Neural cell (in vitro differentiated cells): ENCODE data around the gene MYOZ2. TPM values are rescaled to one million over a fixed set of nuclear protein-coding genes. Genes with fewer than 3 reads are reported as not detected.

Source experiments
- H2AFZ ChIP-seq: fragments of 200-600, 300-800 bp; sonication (generic), shearing (Covaris generic); 2 replicates; pipeline ENCODE4 v1.6.0; 2014; ENCODE audit warnings: low read depth, mild to moderate bottlenecking, antibody characterized with exemption, low read length, moderate library complexity
- H3F3A ChIP-seq: fragments of 200-600 bp; shearing (Covaris generic); 2 replicates; pipeline ENCODE4 v1.6.1; 2016; ENCODE audit warnings: mild to moderate bottlenecking, moderate library complexity, mixed read lengths, antibody characterized with exemption, low read length; ENCODE audit not compliant: insufficient read depth, poor library complexity, severe bottlenecking
- H3K27ac ChIP-seq: fragments of 200-600, 300-800 bp; sonication (generic), shearing (Covaris generic); 2 replicates; pipeline ENCODE4 v1.5.1; 2014; ENCODE audit warnings: mild to moderate bottlenecking, low read length, moderate library complexity
- H3K27me3 ChIP-seq: fragments of 300-800, 200-600 bp; sonication (generic), shearing (Covaris generic); 2 replicates; pipeline ENCODE4 v1.6.0; 2014; ENCODE audit warnings: mild to moderate bottlenecking, low read depth, low read length, moderate library complexity; ENCODE audit not compliant: insufficient read depth
- H3K36me3 ChIP-seq: fragments of 300-800, 200-600 bp; sonication (generic), shearing (Covaris generic); 2 replicates; pipeline ENCODE4 v1.5.1; 2014; ENCODE audit warnings: mild to moderate bottlenecking, antibody characterized with exemption, low read length, moderate library complexity; ENCODE audit not compliant: insufficient read depth
- H3K4me2 ChIP-seq: fragments of 300-800, 200-600 bp; sonication (generic), shearing (Covaris generic); 2 replicates; pipeline ENCODE4 v1.6.0; 2014; ENCODE audit warnings: mild to moderate bottlenecking, low read length
- H3K4me3 ChIP-seq: fragments of 300-800, 200-600 bp; sonication (generic), shearing (Covaris generic); 2 replicates; pipeline ENCODE4 v1.5.1; 2014; ENCODE audit warnings: mild to moderate bottlenecking, low read length, moderate library complexity
- H3K79me2 ChIP-seq: fragments of 200-600 bp; shearing (Covaris generic); replicated peaks from 2 replicates; pipeline ENCODE4 v1.6.0; 2014; ENCODE audit warnings: mild to moderate bottlenecking, low read length, moderate library complexity; ENCODE audit not compliant: insufficient read depth
- H3K9ac ChIP-seq: fragments of 300-800, 200-600 bp; sonication (generic), shearing (Covaris generic); 2 replicates; pipeline ENCODE4 v1.6.1; 2016; ENCODE audit warnings: mild to moderate bottlenecking, low read length, mixed read lengths
- H3K9me2 ChIP-seq: fragments of 200-600 bp; shearing (Covaris generic); 2 replicates; pipeline ENCODE4 v1.6.1; 2016; ENCODE audit warnings: mild to moderate bottlenecking, low read length, mixed read lengths; ENCODE audit not compliant: insufficient read depth
- H3K9me3 ChIP-seq: fragments of 200-600, 300-800 bp; sonication (generic), shearing (Covaris generic); 2 replicates; pipeline ENCODE4 v1.6.1; 2016; ENCODE audit warnings: mild to moderate bottlenecking, mixed run types, low read length, moderate library complexity, mixed read lengths
- H4K20me1 ChIP-seq: fragments of 200-600 bp; shearing (Covaris generic); 2 replicates; pipeline ENCODE4 v1.6.1; 2016; ENCODE audit warnings: mild to moderate bottlenecking, mixed run types; ENCODE audit not compliant: insufficient read depth
- CTCF ChIP-seq: fragments of 450-650 bp; IDR thresholded peaks from 2 replicates; pipeline ENCODE4 v1.5.1; 2014; ENCODE audit warnings: antibody characterized with exemption, mild to moderate bottlenecking, moderate library complexity; ENCODE audit not compliant: poor library complexity, severe bottlenecking
- EP300 ChIP-seq: fragments of 450-650 bp; conservative IDR thresholded peaks from 2 replicates; pipeline ENCODE4 v1.6.1; 2014; ENCODE audit warnings: antibody characterized with exemption, mild to moderate bottlenecking, moderate library complexity; ENCODE audit not compliant: poor library complexity, severe bottlenecking
- EZH2 ChIP-seq: fragments of 200-600, 300-800 bp; shearing (Covaris generic), sonication (generic); IDR thresholded peaks from 2 replicates; pipeline ENCODE4 v1.6.1; 2014; ENCODE audit warnings: antibody characterized with exemption, low read length, borderline replicate concordance, mild to moderate bottlenecking; ENCODE audit not compliant: insufficient read depth, poor library complexity, severe bottlenecking
- MXI1 ChIP-seq: fragments of 450-650 bp; conservative IDR thresholded peaks from 2 replicates; pipeline ENCODE4 v1.6.1; 2014; ENCODE audit warnings: antibody characterized with exemption, mild to moderate bottlenecking; ENCODE audit not compliant: poor library complexity, severe bottlenecking
- POLR2AphosphoS5 ChIP-seq: IDR thresholded peaks from 2 replicates; pipeline ENCODE4 v1.6.1; 2012
- RAD21 ChIP-seq: fragments of 450-650 bp; conservative IDR thresholded peaks from 2 replicates; pipeline ENCODE4 v1.6.1; 2014; ENCODE audit warnings: antibody characterized with exemption, mild to moderate bottlenecking, moderate library complexity
- REST ChIP-seq: IDR thresholded peaks from 2 replicates; pipeline ENCODE4 v1.6.1; 2012; ENCODE audit warnings: borderline replicate concordance
- SMC3 ChIP-seq: fragments of 450-650 bp; conservative IDR thresholded peaks from 2 replicates; pipeline ENCODE4 v1.6.1; 2014; ENCODE audit warnings: antibody characterized with exemption, mild to moderate bottlenecking, moderate library complexity; ENCODE audit not compliant: poor library complexity
- TAF1 ChIP-seq: IDR thresholded peaks from 2 replicates; pipeline ENCODE4 v1.6.1; 2012; ENCODE audit warnings: low read depth
- polyA plus RNA-seq: library from polyadenylated mRNA; depleted of rRNA; stranded (reverse); fragments of >200 nt; gene quantifications from 2 replicates; pipeline ENCODE4 v1.2.3, GENCODE V29; 2014

MYOZ2 gene
- polyA plus RNA-seq, 1 donor from 2014 or later: not detected

- Histone ChIP-seq H3K4me3 (no peak overlapping the region), H3K36me3 (no peaks in the 10 kb centered on the region), H3F3A (no peaks in the 10 kb centered on the region), H3K9me3 (no peaks in the 10 kb centered on the region), H3K9ac (no peak overlapping the region), H3K9me2 (no peaks in the 10 kb centered on the region), H4K20me1 (no peaks in the 10 kb centered on the region), H3K79me2 (no peaks in the 10 kb centered on the region), H3K27me3 (no peaks in the 10 kb centered on the region), H2AFZ (no peak overlapping the region), H3K27ac (no peak overlapping the region), H3K4me2 (no peak overlapping the region)
- TF ChIP-seq POLR2AphosphoS5 (no peak), EP300 (no peak), MXI1 (no peak), CTCF (no peak), REST (no peak), EZH2 (no peak), TAF1 (no peak)
Measured at GRCh38 chr4:119218093-119218492, 82.5 kb downstream of the MYOZ2 start.

DNA sequence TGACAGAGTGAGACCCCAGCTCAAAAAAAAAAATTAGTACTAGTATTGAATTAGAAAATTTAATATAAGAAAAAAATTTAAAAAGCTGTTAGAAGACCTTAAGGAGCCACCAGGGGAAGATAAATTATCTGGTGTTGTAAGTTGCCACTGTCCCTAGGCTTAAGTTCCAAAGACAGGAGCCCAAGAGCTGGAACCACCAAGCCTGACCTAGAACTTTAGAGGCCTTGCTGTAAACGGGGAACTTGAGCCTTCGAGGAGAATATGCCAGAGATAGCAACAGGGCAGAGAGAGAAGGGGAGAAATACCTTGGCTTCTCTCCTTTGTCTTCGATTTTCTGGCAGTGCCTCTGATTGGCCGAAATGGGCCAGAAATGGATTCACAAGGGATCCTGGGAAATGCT, 85.8 kb downstream of the MYOZ2 start:
- TF ChIP-seq TAF1 (no peak), REST (no peak), EZH2 (no peak), MXI1 (no peak), POLR2AphosphoS5 (no peak), RAD21 (no peak), SMC3 (no peak)
- Histone ChIP-seq H2AFZ (no peak overlapping the region), H3K36me3 (no peaks in the 10 kb centered on the region), H3K79me2 (no peaks in the 10 kb centered on the region), H3K9me3 (no peaks in the 10 kb centered on the region), H3K9ac (no peak overlapping the region), H3K27me3 (no peaks in the 10 kb centered on the region), H3F3A (no peaks in the 10 kb centered on the region), H3K4me2 (no peak overlapping the region), H3K4me3 (no peak overlapping the region), H3K27ac (no peak overlapping the region), H4K20me1 (no peaks in the 10 kb centered on the region), H3K9me2 (no peaks in the 10 kb centered on the region)
